LNCAP (cell line): Measurements from ENCODE around the gene VSTM2L.

Experiments
- TF ChIP-seq, protein P1 (sequence below): fragments of 450-650 bp; IDR thresholded peaks from 2 replicates; pipeline ENCODE4 v1.5.1; 2017; ENCODE audit warnings: mild to moderate bottlenecking

Gene VSTM2L

DNA sequence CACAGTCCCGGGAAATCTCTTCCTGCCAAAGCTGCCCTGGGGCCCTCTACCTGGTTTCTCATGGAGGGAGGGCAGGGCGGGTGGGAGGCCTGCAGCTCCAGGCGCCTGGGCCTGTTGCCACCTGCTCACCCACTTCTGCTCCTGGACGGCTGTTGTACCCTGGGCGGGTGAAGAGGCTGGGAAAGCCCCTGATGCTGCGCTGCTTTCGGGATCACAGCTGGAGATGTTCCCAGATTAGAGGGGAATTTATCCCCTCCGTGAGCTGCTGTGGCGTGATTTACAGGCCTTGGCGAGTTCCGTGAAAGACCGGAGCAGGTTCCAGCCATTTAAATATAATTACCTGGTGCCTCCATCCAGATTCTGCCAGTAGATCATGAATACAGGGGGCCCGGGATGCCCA lies 12.3 kb upstream of the VSTM2L start:
- TF ChIP-seq, protein P1, sequence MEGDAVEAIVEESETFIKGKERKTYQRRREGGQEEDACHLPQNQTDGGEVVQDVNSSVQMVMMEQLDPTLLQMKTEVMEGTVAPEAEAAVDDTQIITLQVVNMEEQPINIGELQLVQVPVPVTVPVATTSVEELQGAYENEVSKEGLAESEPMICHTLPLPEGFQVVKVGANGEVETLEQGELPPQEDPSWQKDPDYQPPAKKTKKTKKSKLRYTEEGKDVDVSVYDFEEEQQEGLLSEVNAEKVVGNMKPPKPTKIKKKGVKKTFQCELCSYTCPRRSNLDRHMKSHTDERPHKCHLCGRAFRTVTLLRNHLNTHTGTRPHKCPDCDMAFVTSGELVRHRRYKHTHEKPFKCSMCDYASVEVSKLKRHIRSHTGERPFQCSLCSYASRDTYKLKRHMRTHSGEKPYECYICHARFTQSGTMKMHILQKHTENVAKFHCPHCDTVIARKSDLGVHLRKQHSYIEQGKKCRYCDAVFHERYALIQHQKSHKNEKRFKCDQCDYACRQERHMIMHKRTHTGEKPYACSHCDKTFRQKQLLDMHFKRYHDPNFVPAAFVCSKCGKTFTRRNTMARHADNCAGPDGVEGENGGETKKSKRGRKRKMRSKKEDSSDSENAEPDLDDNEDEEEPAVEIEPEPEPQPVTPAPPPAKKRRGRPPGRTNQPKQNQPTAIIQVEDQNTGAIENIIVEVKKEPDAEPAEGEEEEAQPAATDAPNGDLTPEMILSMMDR: no peak

DNA sequence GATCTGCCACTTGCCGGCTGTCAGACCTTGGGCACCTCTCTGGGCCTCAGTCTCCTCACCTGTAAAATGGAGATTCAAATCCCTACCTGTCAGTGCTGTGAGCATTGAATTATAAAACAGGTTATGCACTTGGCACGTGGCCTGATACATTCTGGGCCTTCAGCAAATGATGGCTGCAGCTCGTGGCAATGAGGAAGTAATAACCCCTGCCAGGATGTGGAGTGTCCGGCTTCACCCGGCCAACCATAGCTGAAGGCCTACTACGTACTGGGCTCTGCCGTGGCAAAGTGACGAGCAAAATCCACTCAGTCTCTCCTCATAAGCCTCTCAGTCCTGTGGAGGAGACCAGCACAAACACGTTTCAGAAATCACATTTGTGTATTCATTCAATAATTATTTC lies 10.9 kb upstream of the VSTM2L start:
- TF ChIP-seq, protein P1: no peak

- TF ChIP-seq, protein P1: no peak
Measured at GRCh38 chr20:37893566-37894241, 9.2 kb upstream of the VSTM2L start.

DNA sequence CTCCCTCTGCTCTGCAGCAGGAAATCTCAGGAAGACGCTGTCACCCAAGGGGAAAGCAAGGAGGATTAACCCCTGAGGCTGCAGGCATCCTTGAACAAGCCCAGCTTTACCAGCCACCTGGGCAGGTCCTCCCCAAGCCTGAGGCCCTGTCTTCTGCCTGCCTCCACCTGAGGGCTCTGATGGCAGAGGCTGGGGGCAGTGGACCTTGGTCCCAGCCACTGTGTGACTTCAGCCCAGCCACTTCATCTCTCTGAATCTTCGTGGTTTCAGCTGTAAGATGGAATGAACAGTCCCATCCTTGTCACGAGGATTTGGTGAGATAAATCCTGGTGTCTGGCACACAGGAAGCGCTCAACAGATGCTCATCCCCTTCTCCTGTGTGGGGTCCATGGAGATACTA lies 8.5 kb upstream of the VSTM2L start:
- TF ChIP-seq, protein P1: no peak

DNA sequence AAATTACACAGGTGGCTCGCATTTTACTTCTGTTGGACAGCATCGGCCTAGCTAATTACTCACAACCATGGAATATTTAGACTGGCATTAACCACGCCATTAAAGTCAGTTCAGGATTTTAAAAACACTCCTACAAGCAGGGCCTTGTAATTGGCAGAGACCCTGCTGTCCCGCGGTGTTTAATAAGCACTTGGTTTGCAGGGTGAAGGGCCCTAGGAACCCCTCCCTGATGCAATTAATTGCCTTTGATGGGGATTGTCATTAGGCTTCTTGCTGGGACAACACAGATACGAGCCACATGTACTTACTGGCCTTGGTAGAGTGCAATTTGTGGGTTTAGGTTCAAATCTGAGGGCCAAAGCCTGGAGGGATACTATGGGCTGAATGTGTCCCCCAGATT lies 7.8 kb upstream of the VSTM2L start:
- TF ChIP-seq, protein P1: no peak

- TF ChIP-seq, protein P1: no peak; the same call in 1 of the 2 replicates
Measured at GRCh38 chr20:37896932-37897548, 5.9 kb upstream of the VSTM2L start.

DNA sequence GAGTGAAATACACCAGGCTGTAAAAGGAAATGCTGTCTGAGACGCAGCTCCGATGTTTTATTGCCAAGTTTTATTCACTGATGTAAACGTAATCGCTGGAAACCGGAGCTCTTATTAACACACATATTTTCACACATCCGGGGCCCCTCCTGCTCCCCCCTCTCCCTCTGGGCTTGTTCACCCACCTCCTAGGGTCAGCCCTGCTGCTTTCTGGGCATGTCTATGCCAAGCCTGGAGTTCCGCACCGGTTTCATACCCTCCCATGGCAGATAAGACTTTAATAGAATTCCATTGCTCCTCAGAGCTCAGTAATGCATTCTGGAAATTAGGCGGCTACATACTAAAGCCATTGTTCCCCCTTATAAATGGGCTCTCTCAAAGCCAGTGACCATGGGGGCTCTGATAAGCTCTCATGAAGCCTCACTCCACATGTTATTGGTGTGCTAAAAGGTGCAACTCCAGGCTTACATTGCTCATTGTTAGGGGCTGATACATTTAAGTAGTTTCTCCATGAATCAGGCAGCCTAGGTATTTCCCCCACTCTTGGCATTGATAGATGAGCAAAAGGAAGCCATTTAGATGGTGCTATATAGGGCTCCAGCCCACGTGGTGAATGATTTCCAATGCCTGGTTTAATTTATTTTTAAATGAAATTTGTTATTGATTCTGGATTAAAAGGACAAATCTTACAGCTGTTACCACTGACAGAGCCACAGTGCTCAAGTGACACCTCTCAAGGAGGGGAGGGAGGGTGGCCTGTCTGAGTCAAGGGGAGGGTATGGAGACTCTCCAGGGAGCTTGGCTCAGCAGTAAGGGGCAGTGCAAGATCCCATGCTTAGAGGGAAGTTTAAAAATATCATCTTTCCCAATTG lies 4.5 kb upstream of the VSTM2L start:
- TF ChIP-seq, protein P1: no peak
